Transverse colon (tissue), 3 donors: ENCODE measurements around the gene CATSPER3.

ENCODE experiments used
- EP300 ChIP-seq: sonication (generic); formaldehyde crosslinking; IDR thresholded peaks from one replicate; pipeline ENCODE4 v1.6.1; 2017; ENCODE audit warnings: antibody characterized with exemption, low read depth
- POLR2A ChIP-seq: fragments of 450-650 bp; IDR thresholded peaks from one replicate; pipeline ENCODE4 v1.6.1; 2016; ENCODE audit warnings: antibody characterized with exemption, mild to moderate bottlenecking, moderate library complexity
- TF ChIP-seq, protein P1 (sequence below), 5 experiments: fragments of 200-600 bp in 3 of 5; fragments of 450-650 bp in 2 of 5; sonication (generic) in 3 of 5; IDR thresholded peaks; 1 replicate in 2 of 5; 2 replicates in 3 of 5; pipeline ENCODE4 v1.5.1; 2016 to 2017; ENCODE audit warnings: antibody characterized with exemption in 5 of 5, inconsistent platforms in 3 of 5, mild to moderate bottlenecking in 2 of 5, moderate library complexity in 1 of 5

DNA sequence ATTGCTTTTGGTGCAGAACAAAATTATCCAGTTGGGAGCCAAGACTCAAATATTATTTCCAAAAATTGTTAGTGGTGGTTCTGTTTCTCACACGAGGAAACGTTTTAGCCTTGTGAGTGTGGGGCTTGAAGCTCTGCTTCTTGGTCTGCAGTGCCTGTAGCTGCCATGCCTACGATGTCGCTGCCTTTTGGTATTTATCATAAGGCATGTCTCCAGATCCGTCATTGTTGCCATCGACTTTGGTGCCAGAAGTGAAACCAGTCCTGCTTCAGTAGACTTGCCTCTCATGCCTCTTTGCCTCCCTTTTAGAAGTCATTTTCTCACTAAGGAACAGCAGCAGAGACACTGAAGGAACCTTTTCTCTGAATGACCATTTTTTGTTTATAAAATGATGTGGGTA, 29.7 kb upstream of the CATSPER3 start:
- TF ChIP-seq, protein P1, sequence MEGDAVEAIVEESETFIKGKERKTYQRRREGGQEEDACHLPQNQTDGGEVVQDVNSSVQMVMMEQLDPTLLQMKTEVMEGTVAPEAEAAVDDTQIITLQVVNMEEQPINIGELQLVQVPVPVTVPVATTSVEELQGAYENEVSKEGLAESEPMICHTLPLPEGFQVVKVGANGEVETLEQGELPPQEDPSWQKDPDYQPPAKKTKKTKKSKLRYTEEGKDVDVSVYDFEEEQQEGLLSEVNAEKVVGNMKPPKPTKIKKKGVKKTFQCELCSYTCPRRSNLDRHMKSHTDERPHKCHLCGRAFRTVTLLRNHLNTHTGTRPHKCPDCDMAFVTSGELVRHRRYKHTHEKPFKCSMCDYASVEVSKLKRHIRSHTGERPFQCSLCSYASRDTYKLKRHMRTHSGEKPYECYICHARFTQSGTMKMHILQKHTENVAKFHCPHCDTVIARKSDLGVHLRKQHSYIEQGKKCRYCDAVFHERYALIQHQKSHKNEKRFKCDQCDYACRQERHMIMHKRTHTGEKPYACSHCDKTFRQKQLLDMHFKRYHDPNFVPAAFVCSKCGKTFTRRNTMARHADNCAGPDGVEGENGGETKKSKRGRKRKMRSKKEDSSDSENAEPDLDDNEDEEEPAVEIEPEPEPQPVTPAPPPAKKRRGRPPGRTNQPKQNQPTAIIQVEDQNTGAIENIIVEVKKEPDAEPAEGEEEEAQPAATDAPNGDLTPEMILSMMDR (IDR thresholded peaks at IDR 0.05): no peak
- no peak for TF ChIP-seq EP300
- no peak for TF ChIP-seq POLR2A
